Breast epithelium (tissue), 3 donors: ENCODE data around the gene NRCAM.

Source experiments
- CTCF ChIP-seq, 3 donors: fragments of 450-650 bp; IDR thresholded peaks; one replicate each; pipeline ENCODE4 v1.5.1; 2016 to 2017; ENCODE audit warnings: antibody characterized with exemption in 3 of 3, mild to moderate bottlenecking in 3 of 3, moderate library complexity in 3 of 3
- POLR2A ChIP-seq: fragments of 450-650 bp; IDR thresholded peaks from one replicate; pipeline ENCODE4 v1.6.1; 2016; ENCODE audit warnings: antibody characterized with exemption, mild to moderate bottlenecking, moderate library complexity
- POLR2AphosphoS5 ChIP-seq, 3 donors: sonication (generic); formaldehyde crosslinking; IDR thresholded peaks; one replicate each; pipeline ENCODE4 v1.6.1; 2017; ENCODE audit warnings: antibody characterized with exemption in 3 of 3

DNA sequence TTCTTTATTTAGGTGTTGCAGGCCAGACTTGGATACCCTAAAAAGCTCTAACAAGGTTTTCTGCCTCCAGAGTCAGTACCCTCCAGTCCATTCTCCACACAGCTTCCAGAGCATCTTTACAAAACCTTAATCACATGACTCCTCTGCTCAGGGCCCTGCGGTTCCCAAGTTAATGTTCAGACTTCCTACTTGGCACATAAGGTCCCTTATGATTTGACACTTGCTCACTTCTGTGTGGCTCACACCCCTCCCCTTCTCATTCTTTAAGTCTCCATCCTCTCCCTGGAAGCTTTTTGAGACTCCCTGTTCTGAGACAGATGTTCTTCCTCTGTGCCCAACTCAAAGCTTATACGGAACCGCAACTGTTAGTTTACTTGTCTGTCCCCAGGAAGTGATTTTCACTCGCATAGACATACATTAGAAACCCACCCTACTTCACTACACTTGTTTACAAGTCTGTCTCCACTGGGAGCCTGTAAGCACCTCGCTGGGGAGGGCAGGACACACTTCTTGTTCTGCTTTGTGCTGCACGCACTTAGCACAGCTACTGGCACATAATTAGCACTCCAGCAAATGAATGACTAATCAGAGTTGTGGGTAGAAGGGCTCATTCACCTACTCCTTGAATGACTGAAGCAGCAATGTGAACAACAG is 171.8 kb downstream of the NRCAM start:
- TF ChIP-seq POLR2A: no peak
- TF ChIP-seq CTCF (IDR thresholded peaks at IDR 0.05): no peak
- TF ChIP-seq POLR2AphosphoS5 (IDR thresholded peaks at IDR 0.05): no peak
